C1 segment of cervical spinal cord (tissue), 14 donors: Measurements from ENCODE around the gene MPG.
A peak's percentile ranks its signal among the peaks of the same experiment; 100 is the strongest.
"Not testable (repeated sequence)": the region's sequence is repeated elsewhere in the genome, so short reads cannot be mapped to it uniquely, and the experiment has no call there.

ENCODE experiments used
- DNase-seq, 14 donors: peaks; one replicate each; lab custom pipeline; 2025; lab: John Stamatoyannopoulos, UW

Gene MPG

GRCh38 chr16:77807-78443 is at the start of gene MPG:
Gene MPG, plus strand, starts transcription at chr16:78225. Its CDS starts 85 bp downstream, at chr16:78310.
- peak in 13 of 14 donors; percentile 21 to 89 (median 71) for DNase-seq

- not testable (repeated sequence) for DNase-seq
Observed at GRCh38 chr16:30627-31026, 47.4 kb upstream of the MPG start.

- not testable (repeated sequence) for DNase-seq
Observed at GRCh38 chr16:33154-33876, 44.7 kb upstream of the MPG start.

GRCh38 chr16:33877-34647 is 44.0 kb upstream of the MPG start:
- no peak for DNase-seq

GRCh38 chr16:34648-34987 is 43.4 kb upstream of the MPG start:
- DNase-seq = no peak

- peak in 3 of 14 donors; percentile 11 to 26 (median 22) for DNase-seq
Observed at GRCh38 chr16:35011-35677, 42.9 kb upstream of the MPG start.

GRCh38 chr16:35678-36305 is 42.2 kb upstream of the MPG start:
- no peak for DNase-seq

- DNase-seq = no peak
Observed at GRCh38 chr16:36336-36984, 41.6 kb upstream of the MPG start.

- no peak for DNase-seq
Observed at GRCh38 chr16:37511-37910, 40.5 kb upstream of the MPG start.

- not testable (repeated sequence) for DNase-seq
Observed at GRCh38 chr16:38206-38605, 39.8 kb upstream of the MPG start.

GRCh38 chr16:38941-39892 is 38.8 kb upstream of the MPG start:
- no peak for DNase-seq

GRCh38 chr16:41439-42068 is 36.5 kb upstream of the MPG start:
- DNase-seq = no peak

GRCh38 chr16:42069-42457 is 36.0 kb upstream of the MPG start:
- DNase-seq = no peak

- DNase-seq = no peak
Observed at GRCh38 chr16:42691-43090, 35.3 kb upstream of the MPG start.

GRCh38 chr16:43294-43693 is 34.7 kb upstream of the MPG start:
- DNase-seq = no peak

- no peak for DNase-seq
Observed at GRCh38 chr16:44655-45054, 33.4 kb upstream of the MPG start.

GRCh38 chr16:45454-45853 is 32.6 kb upstream of the MPG start:
- no peak for DNase-seq

- DNase-seq = not testable (repeated sequence)
Observed at GRCh38 chr16:46510-46909, 31.5 kb upstream of the MPG start.

GRCh38 chr16:47234-47633 is 30.8 kb upstream of the MPG start:
- no peak for DNase-seq
